ENCODE results near the gene HORMAD1.
"Not testable (repeated sequence)": the region's sequence is repeated elsewhere in the genome, so short reads cannot be mapped to it uniquely, and the experiment has no call there.

The HORMAD1 gene

GRCh38 chr1:150674881-150675280, 45.8 kb downstream of the HORMAD1 start:
- no peak for TF ChIP-seq TCF4 (CRISPR knock-in tag; IDR thresholded peaks at IDR 0.05; ENCODE audit: borderline replicate concordance)
- TF ChIP-seq SNAI2 (CRISPR knock-in tag; IDR thresholded peaks at IDR 0.05) = no peak
- TF ChIP-seq ZFP3 (CRISPR knock-in tag; IDR thresholded peaks at IDR 0.05) = no peak
- TF ChIP-seq CSRNP3 (CRISPR knock-in tag; IDR thresholded peaks at IDR 0.05) = no peak
- no peak for TF ChIP-seq ZFP30 (CRISPR knock-in tag; IDR thresholded peaks at IDR 0.05)
- TF ChIP-seq ZC3H10 (CRISPR knock-in tag; IDR thresholded peaks at IDR 0.05) = no peak
- TF ChIP-seq OSR1 (CRISPR knock-in tag; IDR thresholded peaks at IDR 0.05) = no peak
- no peak for TF ChIP-seq ARNTL (CRISPR knock-in tag; IDR thresholded peaks at IDR 0.05; ENCODE audit: borderline replicate concordance, low read depth)
- no peak for TF ChIP-seq ISL1 (CRISPR knock-in tag; IDR thresholded peaks at IDR 0.05)
- no peak for TF ChIP-seq PPARA (CRISPR knock-in tag; IDR thresholded peaks at IDR 0.05; ENCODE audit: borderline replicate concordance)
- no peak for TF ChIP-seq POU6F1 (CRISPR knock-in tag; IDR thresholded peaks at IDR 0.05; ENCODE audit: borderline replicate concordance, low read depth)
- no peak for TF ChIP-seq RARB (CRISPR knock-in tag; IDR thresholded peaks at IDR 0.05)
- ATAC-seq = no peak

- no peak for TF ChIP-seq GLIS3 (CRISPR knock-in tag; IDR thresholded peaks at IDR 0.05)
- no peak for TF ChIP-seq SNAI2 (CRISPR knock-in tag; IDR thresholded peaks at IDR 0.05)
- TF ChIP-seq ZNF8 (CRISPR knock-in tag; IDR thresholded peaks at IDR 0.05) = no peak
- no peak for TF ChIP-seq ZNF565 (CRISPR knock-in tag; conservative IDR thresholded peaks at IDR 0.05; ENCODE audit: low read depth)
- TF ChIP-seq ESRRG (CRISPR knock-in tag; IDR thresholded peaks at IDR 0.05) = no peak
- no peak for ATAC-seq
Observed at GRCh38 chr1:150663321-150663720, 57.4 kb downstream of the HORMAD1 start.

- TF ChIP-seq CREB5 (CRISPR knock-in tag; IDR thresholded peaks at IDR 0.05; ENCODE audit: low read depth) (no peak), SNAI2 (CRISPR knock-in tag; IDR thresholded peaks at IDR 0.05) (no peak), PPARA (CRISPR knock-in tag; IDR thresholded peaks at IDR 0.05; ENCODE audit: borderline replicate concordance) (no peak), GLIS3 (CRISPR knock-in tag; IDR thresholded peaks at IDR 0.05) (no peak), TCF4 (CRISPR knock-in tag; IDR thresholded peaks at IDR 0.05; ENCODE audit: borderline replicate concordance) (no peak), OSR1 (CRISPR knock-in tag; IDR thresholded peaks at IDR 0.05) (no peak), TOX (CRISPR knock-in tag; IDR thresholded peaks at IDR 0.05; ENCODE audit: borderline replicate concordance) (no peak), ZFP3 (CRISPR knock-in tag; IDR thresholded peaks at IDR 0.05) (no peak), ARNTL (CRISPR knock-in tag; IDR thresholded peaks at IDR 0.05; ENCODE audit: borderline replicate concordance, low read depth) (no peak), ISL1 (CRISPR knock-in tag; IDR thresholded peaks at IDR 0.05) (no peak)
- ATAC-seq = no peak
Observed at GRCh38 chr1:150662811-150663210, 57.9 kb downstream of the HORMAD1 start.

- no peak for ATAC-seq
- TF ChIP-seq ZNF70 (CRISPR knock-in tag; IDR thresholded peaks at IDR 0.05) (no peak), ZNF565 (CRISPR knock-in tag; conservative IDR thresholded peaks at IDR 0.05; ENCODE audit: low read depth) (no peak), ZFP30 (CRISPR knock-in tag; IDR thresholded peaks at IDR 0.05) (no peak), ISL1 (CRISPR knock-in tag; IDR thresholded peaks at IDR 0.05) (no peak), GLIS3 (CRISPR knock-in tag; IDR thresholded peaks at IDR 0.05) (no peak), CSRNP3 (CRISPR knock-in tag; IDR thresholded peaks at IDR 0.05) (no peak), SNAI2 (CRISPR knock-in tag; IDR thresholded peaks at IDR 0.05) (no peak), BACH2 (CRISPR knock-in tag; IDR thresholded peaks at IDR 0.05; ENCODE audit: borderline replicate concordance) (no peak)
Observed at GRCh38 chr1:150661156-150661555, 59.5 kb downstream of the HORMAD1 start.

- no peak for ATAC-seq
- TF ChIP-seq ZNF8 (CRISPR knock-in tag; IDR thresholded peaks at IDR 0.05) (no peak), SNAI2 (CRISPR knock-in tag; IDR thresholded peaks at IDR 0.05) (no peak), CSDC2 (CRISPR knock-in tag; IDR thresholded peaks at IDR 0.05) (no peak), TOX (CRISPR knock-in tag; IDR thresholded peaks at IDR 0.05; ENCODE audit: borderline replicate concordance) (no peak), TCF4 (CRISPR knock-in tag; IDR thresholded peaks at IDR 0.05; ENCODE audit: borderline replicate concordance) (no peak), TSHZ2 (CRISPR knock-in tag; IDR thresholded peaks at IDR 0.05) (no peak), OSR1 (CRISPR knock-in tag; IDR thresholded peaks at IDR 0.05) (no peak)
Observed at GRCh38 chr1:150660584-150660983, 60.1 kb downstream of the HORMAD1 start.

- not testable (repeated sequence) for ATAC-seq
Observed at GRCh38 chr1:150657064-150657463, 63.6 kb downstream of the HORMAD1 start.

- not testable (repeated sequence) for ATAC-seq
Observed at GRCh38 chr1:150654635-150655034, 66.1 kb downstream of the HORMAD1 start.
